Activated CD4-positive, CD25-positive, alpha-beta regulatory T cell treated with anti-CD3 and anti-CD28 coated beads, Interleukin-2, amount 50 U/mL, for 72 hours (primary cell): ENCODE data around the gene SLC34A3.

ENCODE experiments used
- DNase-seq: peaks from one replicate; pipeline ENCODE4 v3.0.0; 2021

The SLC34A3 gene

DNA sequence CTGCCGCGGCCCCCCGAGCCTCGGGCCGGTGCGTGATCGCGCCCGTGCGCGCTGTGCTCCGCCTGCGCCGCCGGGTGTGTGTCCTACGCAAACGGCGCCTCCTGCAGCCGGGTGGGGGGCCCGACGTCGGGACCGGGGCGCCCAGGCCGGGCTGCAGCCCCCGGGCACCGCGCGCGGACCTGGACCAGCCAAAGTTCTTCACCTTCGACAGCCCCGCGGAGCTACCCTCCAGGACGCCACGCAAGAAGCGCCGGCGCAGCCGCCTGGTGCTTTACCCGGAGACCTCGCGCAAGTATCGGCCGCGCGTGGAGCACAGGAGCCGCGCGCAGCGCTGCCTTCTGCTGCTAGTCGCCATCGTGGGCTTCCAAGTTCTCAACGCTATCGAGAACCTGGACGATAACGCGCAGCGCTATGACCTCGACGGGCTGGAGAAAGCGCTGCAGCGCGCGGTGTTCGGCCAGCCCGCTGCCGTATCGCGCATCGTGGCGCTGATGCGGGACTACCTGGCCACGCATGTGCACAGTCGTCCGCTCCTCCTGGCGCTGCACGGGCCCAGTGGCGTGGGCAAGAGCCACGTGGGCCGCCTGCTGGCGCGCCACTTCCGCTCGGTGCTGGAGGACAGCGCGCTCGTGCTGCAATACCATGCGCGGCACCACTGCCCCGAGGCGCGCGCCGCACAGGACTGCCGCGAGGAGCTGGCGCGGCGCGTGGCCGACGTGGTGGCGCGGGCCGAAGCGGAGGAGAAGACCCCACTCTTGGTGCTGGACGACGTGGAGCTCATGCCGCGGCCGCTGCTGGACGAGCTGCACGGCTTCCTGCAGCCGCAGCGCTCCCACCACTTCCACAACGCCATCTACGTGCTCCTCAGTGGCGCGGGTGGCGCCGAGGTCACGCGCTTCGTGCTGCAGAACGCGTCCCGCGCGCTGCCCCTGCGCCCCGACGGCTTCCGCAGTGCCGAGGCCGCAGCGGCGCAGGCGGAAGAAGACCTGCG is 48.3 kb downstream of the SLC34A3 start:
- DNase-seq, result no peak

DNA sequence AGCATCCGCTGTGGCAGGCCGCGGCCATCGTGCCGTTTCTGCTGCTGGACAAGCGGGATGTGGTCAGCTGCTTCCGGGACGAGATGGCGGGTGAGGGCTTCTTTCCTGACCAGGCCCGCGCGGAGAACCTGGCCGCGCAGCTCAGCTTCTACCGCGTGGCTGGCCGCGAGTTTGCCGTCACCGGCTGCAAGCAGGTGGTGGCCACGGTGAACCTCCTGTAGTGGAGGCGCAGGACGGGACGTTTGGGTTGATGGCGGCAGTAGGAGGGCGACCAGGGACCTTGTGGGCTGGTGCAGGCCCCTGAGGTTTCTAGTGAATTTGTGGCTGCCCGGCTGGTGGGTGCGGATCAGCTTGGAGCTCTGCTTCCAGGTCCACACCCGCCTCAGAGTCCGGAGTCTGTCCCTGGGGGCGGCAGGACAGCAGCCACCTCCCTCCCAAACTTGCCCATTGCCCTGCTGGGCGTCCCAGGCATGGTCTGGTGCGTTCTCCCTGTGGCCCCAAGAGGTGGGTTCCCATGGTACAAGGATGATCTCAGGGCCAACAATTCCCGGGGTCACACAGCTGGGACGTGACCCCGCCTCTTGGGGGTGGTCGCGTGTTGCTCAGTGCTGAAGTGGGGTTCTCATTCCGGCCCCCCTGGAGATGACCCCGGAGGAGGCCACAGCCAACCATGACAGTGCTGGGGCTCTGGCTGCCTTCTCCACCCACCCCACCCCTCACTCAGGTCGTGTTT is 49.2 kb downstream of the SLC34A3 start:
- DNase-seq, result no peak

DNA sequence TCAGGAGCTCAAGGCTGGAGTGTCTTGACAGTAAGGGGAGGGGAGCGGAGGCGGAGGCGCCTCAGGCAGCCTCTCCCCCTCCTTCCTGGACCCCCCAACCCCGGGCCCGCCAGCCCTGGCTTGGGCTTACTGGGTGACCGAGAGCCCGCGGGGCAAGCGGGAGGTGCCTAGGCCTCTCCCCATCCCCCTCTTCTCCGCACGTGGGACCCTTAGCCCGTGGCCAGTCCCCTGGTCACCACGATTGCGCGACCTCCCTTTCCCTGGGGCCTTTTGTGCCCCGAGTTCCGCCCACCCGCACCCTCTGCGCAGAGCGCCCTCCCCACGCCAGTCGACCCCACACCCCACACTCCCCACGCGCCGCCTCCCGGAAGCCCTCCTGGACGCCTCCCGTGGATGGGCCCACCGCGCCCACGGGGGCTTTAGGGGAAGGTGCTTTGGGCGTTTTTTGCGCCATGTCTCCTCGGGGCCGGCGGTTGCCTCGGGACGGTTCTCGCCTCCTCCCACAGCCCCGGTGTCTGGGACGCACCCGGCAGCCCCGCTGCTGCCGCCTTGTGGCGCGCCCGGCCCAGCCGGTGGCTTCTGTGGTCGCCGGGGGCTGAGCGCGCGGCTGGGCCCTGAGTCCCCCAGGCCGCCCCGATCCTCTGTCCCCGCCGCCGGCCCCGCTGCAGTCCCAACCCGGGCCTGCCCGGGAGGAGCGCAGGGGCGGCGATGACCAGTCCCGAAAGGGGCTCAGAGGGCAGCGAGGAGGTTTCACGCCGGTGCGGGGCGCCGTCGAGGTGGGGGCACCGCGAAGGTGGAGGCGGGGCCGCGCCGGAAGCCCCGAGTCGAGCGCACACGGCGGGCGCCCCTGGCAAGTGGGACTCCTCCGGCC is 50.0 kb downstream of the SLC34A3 start:
- no peak for DNase-seq

DNA sequence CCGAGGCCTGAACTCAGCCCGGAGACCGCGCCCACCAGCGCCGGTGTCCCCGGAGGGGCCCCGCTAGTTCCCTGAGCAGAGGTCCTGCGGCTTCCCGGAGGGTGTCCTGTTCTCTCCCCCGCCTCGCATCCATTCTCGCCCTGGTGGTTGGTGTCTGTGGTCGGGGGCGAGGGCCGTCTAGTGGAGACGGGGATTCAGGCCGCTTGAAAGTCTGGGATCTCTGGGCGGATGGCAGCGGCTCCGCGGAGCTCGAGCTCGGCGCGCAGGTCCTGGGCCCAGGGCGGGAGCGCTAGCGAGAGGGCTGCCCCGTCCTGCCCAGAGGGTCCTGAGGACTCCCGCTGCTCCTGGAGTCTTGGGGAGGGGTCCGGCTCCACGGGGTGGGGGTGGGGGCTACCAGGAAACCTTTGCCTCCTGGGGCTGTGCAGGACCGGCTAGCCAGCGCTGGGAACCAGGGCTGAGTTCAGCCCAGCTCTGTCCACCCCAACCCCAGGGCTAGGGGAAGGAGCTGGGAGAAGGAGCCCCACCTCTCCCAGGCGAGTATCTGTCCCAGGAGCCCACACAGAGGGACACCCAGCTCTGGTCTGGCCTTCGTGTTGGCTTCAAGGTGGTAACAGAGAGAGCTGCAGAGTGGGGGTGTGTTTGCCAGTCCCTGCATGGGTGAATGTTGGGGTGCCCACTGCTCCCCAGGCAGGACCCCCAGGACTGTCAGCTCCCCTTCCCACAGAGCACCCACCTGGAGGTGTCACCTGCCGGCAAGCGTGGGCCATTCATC is 50.8 kb downstream of the SLC34A3 start:
- DNase-seq, result no peak
